ENCODE measurements around the gene PAX3. TPM values are rescaled to one million over a fixed set of nuclear protein-coding genes. Genes with fewer than 3 reads are reported as not detected.
A peak's percentile ranks its signal among the peaks of the same experiment; 100 is the strongest.

The PAX3 gene
- total RNA-seq, 2 donors from 2014 or later: not detected

GRCh38 chr2:222288590-222289277, 10.1 kb downstream of the PAX3 start:
- no peaks in the 10 kb centered on the region for H3K9me3 Mint-ChIP-seq

GRCh38 chr2:222287862-222288479, 10.8 kb downstream of the PAX3 start:
- Histone ChIP-seq H3K36me3 (ENCODE audit: control insufficient read depth, insufficient read depth, low read length) (no peaks in the 10 kb centered on the region), H3K27me3 (ENCODE audit: control insufficient read depth, insufficient read depth, low read length, poor library complexity, severe bottlenecking) (peaks cover 97% of the 10 kb centered on the region), H3K9me3 (ENCODE audit: control insufficient read depth, low read length) (no peaks in the 10 kb centered on the region), H3K4me1 (ENCODE audit: control insufficient read depth, insufficient read depth, low read length) (peaks cover 5% of the 10 kb centered on the region), H3K27ac (ENCODE audit: low read depth, low read length) (no peak overlapping the region), H3K4me3 (ENCODE audit: low read length) (no peak overlapping the region), H3K9ac (ENCODE audit: extremely low read depth, low read length, poor library complexity, severe bottlenecking) (no peak overlapping the region)
- Mint-ChIP-seq H3K9me3 (no peaks in the 10 kb centered on the region), H3K36me3 (ENCODE audit: low read depth) (no peaks in the 10 kb centered on the region), H3K4me3 (no peak overlapping the region), H3K4me1 (peaks cover 44% of the 10 kb centered on the region), H3K27ac (no peak overlapping the region), H3K27me3 (ENCODE audit: insufficient read depth) (peaks cover 98% of the 10 kb centered on the region)
- DNase-seq: no peak
- 61 to 83% methylated on average over 1 to 4 of the region's 4 CpGs for WGBS, 2 experiments (ENCODE audit: insufficient coverage in 1 of 2, insufficient read length in 1 of 2)
- no peak for TF ChIP-seq CTCF (conservative IDR thresholded peaks at IDR 0.05)

More at GRCh38 chr2:222288590-222289277, 10.1 kb downstream of the PAX3 start:
- Histone ChIP-seq H3K27ac (ENCODE audit: low read depth, low read length) (no peak overlapping the region), H3K9me3 (ENCODE audit: control insufficient read depth, low read length) (no peaks in the 10 kb centered on the region), H3K4me3 (ENCODE audit: low read length) (no peak overlapping the region), H3K27me3 (ENCODE audit: control insufficient read depth, insufficient read depth, low read length, poor library complexity, severe bottlenecking) (peaks cover 100% of the 10 kb centered on the region), H3K9ac (ENCODE audit: extremely low read depth, low read length, poor library complexity, severe bottlenecking) (no peak overlapping the region), H3K36me3 (ENCODE audit: control insufficient read depth, insufficient read depth, low read length) (no peaks in the 10 kb centered on the region), H3K4me1 (ENCODE audit: control insufficient read depth, insufficient read depth, low read length) (peaks cover 5% of the 10 kb centered on the region)
- Mint-ChIP-seq H3K36me3 (ENCODE audit: low read depth) (no peaks in the 10 kb centered on the region), H3K27ac (no peak overlapping the region), H3K27me3 (ENCODE audit: insufficient read depth) (peaks cover 98% of the 10 kb centered on the region), H3K4me3 (no peak overlapping the region), H3K4me1 (peaks cover 43% of the 10 kb centered on the region)
- no peak for DNase-seq
- 11 to 14% methylated on average over 6 to 8 of the region's 8 CpGs for WGBS, 2 experiments (ENCODE audit: insufficient coverage in 1 of 2, insufficient read length in 1 of 2)
- no peak for TF ChIP-seq CTCF (conservative IDR thresholded peaks at IDR 0.05)

GRCh38 chr2:222284466-222284865, 14.3 kb downstream of the PAX3 start:
- WGBS, 2 experiments (ENCODE audit: insufficient coverage in 1 of 2, insufficient read length in 1 of 2): 75% methylated on average over 2 of the region's 3 CpGs; no CpG with 5 or more reads in 1 of the 2 experiments
- Mint-ChIP-seq H3K4me1 (peaks cover 32% of the 10 kb centered on the region), H3K4me3 (no peak overlapping the region), H3K27me3 (ENCODE audit: insufficient read depth) (peaks cover 94% of the 10 kb centered on the region), H3K9me3 (no peaks in the 10 kb centered on the region), H3K27ac (no peak overlapping the region), H3K36me3 (ENCODE audit: low read depth) (no peaks in the 10 kb centered on the region)
- no peak overlapping the region for H3K27ac ChIP-seq (ENCODE audit: low read depth, low read length)
- no peaks in the 10 kb centered on the region for H3K36me3 ChIP-seq (ENCODE audit: control insufficient read depth, insufficient read depth, low read length)
- peaks cover 84% of the 10 kb centered on the region for H3K27me3 ChIP-seq (ENCODE audit: control insufficient read depth, insufficient read depth, low read length, poor library complexity, severe bottlenecking)
- peaks cover 5% of the 10 kb centered on the region for H3K4me1 ChIP-seq (ENCODE audit: control insufficient read depth, insufficient read depth, low read length)
- H3K9ac ChIP-seq (ENCODE audit: extremely low read depth, low read length, poor library complexity, severe bottlenecking): no peak overlapping the region
- no peaks in the 10 kb centered on the region for H3K9me3 ChIP-seq (ENCODE audit: control insufficient read depth, low read length)
- peak; percentile 39 for DNase-seq
- no peak for TF ChIP-seq CTCF (conservative IDR thresholded peaks at IDR 0.05)
- H3K4me3 ChIP-seq (ENCODE audit: low read length): no peak overlapping the region

Measured in endodermal cell (in vitro differentiated cells).